ENCODE results near the gene ZNF586. TPM values are rescaled to one million over a fixed set of nuclear protein-coding genes. Genes with fewer than 3 reads are reported as not detected.
A peak's percentile ranks its signal among the peaks of the same experiment; 100 is the strongest.
"Not testable (repeated sequence)": the region's sequence is repeated elsewhere in the genome, so short reads cannot be mapped to it uniquely, and the experiment has no call there.

The ZNF586 gene
- total RNA-seq, 4 donors from 2014 or later: 4.6 to 42.0 (median 16.1) TPM

DNA sequence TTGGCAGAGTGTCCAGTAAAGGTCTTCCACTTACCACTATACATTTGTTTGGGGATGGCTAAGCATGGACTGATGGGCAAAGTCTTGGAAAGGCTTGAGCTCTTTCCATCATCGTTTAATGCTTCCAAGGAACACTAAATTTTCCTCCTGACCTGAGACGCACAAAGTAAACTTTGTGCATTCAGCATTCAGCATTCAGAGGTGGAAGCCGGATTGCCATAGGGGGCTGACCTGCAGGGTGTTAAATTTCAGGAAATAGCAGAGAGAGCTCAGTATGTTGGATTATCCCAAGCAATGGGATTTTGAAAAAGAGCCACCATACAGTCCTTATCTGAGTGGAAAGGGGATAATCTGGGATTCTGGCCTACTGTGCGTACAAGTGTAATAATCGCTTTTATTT is 31.2 kb downstream of the ZNF586 start:
- Histone ChIP-seq H3K27ac (no peak overlapping the region), H3K9me3 (no peaks in the 10 kb centered on the region), H3K4me1 (no peaks in the 10 kb centered on the region), H3K4me3 (no peak overlapping the region), H3K36me3 (no peaks in the 10 kb centered on the region), H3K27me3 (no peaks in the 10 kb centered on the region)
- DNase-seq: no peak
- intact Hi-C loops (cut with DNase I; ENCODE audit: low total_unique reads): no loop called here
- TF ChIP-seq, protein P1, sequence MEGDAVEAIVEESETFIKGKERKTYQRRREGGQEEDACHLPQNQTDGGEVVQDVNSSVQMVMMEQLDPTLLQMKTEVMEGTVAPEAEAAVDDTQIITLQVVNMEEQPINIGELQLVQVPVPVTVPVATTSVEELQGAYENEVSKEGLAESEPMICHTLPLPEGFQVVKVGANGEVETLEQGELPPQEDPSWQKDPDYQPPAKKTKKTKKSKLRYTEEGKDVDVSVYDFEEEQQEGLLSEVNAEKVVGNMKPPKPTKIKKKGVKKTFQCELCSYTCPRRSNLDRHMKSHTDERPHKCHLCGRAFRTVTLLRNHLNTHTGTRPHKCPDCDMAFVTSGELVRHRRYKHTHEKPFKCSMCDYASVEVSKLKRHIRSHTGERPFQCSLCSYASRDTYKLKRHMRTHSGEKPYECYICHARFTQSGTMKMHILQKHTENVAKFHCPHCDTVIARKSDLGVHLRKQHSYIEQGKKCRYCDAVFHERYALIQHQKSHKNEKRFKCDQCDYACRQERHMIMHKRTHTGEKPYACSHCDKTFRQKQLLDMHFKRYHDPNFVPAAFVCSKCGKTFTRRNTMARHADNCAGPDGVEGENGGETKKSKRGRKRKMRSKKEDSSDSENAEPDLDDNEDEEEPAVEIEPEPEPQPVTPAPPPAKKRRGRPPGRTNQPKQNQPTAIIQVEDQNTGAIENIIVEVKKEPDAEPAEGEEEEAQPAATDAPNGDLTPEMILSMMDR (IDR thresholded peaks at IDR 0.05): no peak
- TF ChIP-seq POLR2A (IDR thresholded peaks at IDR 0.05): no peak

- Histone ChIP-seq H3K36me3 (no peaks in the 10 kb centered on the region), H3K4me1 (no peaks in the 10 kb centered on the region), H3K9me3 (no peaks in the 10 kb centered on the region), H3K27ac (no peak overlapping the region), H3K27me3 (no peaks in the 10 kb centered on the region), H3K4me3 (no peak overlapping the region)
- intact Hi-C loops (cut with DNase I; ENCODE audit: low total_unique reads): no loop called here
- no peak for TF ChIP-seq POLR2A (IDR thresholded peaks at IDR 0.05)
- TF ChIP-seq, protein P1 (IDR thresholded peaks at IDR 0.05): no peak
- no peak for DNase-seq
Observed at GRCh38 chr19:57802269-57802668, 32.8 kb downstream of the ZNF586 start.

- no peak for DNase-seq
Observed at GRCh38 chr19:57803265-57803593, 33.8 kb downstream of the ZNF586 start.

GRCh38 chr19:57803594-57804325 is 34.3 kb downstream of the ZNF586 start:
- no peaks in the 10 kb centered on the region for H3K9me3 ChIP-seq
- no peaks in the 10 kb centered on the region for H3K27me3 ChIP-seq
- DNase-seq: peak in 1 of 2 donors; percentile 23
- H3K4me1 ChIP-seq: no peaks in the 10 kb centered on the region
- H3K4me3 ChIP-seq: peak overlapping the region; percentile 41 to 49
- H3K36me3 ChIP-seq: no peaks in the 10 kb centered on the region
- TF ChIP-seq, protein P1 (IDR thresholded peaks at IDR 0.05): no peak
- no peak for TF ChIP-seq POLR2A (IDR thresholded peaks at IDR 0.05)
- H3K27ac ChIP-seq: peak overlapping the region; percentile 86
- intact Hi-C loops (cut with DNase I; ENCODE audit: low total_unique reads): no loop called here

More at GRCh38 chr19:57803265-57803593, 33.8 kb downstream of the ZNF586 start:
- H3K27ac ChIP-seq: peak overlapping the region; percentile 86
- no peaks in the 10 kb centered on the region for H3K36me3 ChIP-seq
- no peaks in the 10 kb centered on the region for H3K4me1 ChIP-seq
- no peaks in the 10 kb centered on the region for H3K27me3 ChIP-seq
- TF ChIP-seq, protein P1 (IDR thresholded peaks at IDR 0.05): no peak
- TF ChIP-seq POLR2A (IDR thresholded peaks at IDR 0.05): no peak
- no peaks in the 10 kb centered on the region for H3K9me3 ChIP-seq
- peak overlapping the region; percentile 41 to 49 for H3K4me3 ChIP-seq
- intact Hi-C loops (cut with DNase I; ENCODE audit: low total_unique reads): no loop called here

DNA sequence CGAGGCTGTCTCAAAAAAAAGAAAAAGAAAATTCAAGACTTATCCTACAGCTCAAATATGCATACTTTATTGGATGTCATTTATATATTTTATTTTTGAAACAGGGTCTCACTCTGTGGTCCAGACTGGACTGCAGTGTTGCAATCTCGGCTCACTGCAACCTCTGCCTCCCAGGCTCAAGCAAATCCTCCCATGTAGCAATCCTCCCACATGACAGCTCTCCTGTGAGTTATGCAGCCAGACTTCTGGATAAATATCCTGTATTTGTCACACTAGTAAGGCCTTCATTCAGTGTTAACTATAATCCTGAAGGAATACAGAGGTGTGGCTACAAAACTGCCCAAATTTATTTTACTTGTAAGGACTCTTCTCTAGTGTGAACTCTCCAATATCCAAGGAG is 38.1 kb downstream of the ZNF586 start:
- no peak for DNase-seq
- H3K27ac ChIP-seq: no peak overlapping the region
- no peaks in the 10 kb centered on the region for H3K9me3 ChIP-seq
- no peaks in the 10 kb centered on the region for H3K36me3 ChIP-seq
- no peaks in the 10 kb centered on the region for H3K27me3 ChIP-seq
- intact Hi-C loops (cut with DNase I; ENCODE audit: low total_unique reads): no loop called here
- TF ChIP-seq, protein P1 (IDR thresholded peaks at IDR 0.05): no peak
- no peak for TF ChIP-seq POLR2A (IDR thresholded peaks at IDR 0.05)
- no peaks in the 10 kb centered on the region for H3K4me1 ChIP-seq
- no peak overlapping the region for H3K4me3 ChIP-seq

DNA sequence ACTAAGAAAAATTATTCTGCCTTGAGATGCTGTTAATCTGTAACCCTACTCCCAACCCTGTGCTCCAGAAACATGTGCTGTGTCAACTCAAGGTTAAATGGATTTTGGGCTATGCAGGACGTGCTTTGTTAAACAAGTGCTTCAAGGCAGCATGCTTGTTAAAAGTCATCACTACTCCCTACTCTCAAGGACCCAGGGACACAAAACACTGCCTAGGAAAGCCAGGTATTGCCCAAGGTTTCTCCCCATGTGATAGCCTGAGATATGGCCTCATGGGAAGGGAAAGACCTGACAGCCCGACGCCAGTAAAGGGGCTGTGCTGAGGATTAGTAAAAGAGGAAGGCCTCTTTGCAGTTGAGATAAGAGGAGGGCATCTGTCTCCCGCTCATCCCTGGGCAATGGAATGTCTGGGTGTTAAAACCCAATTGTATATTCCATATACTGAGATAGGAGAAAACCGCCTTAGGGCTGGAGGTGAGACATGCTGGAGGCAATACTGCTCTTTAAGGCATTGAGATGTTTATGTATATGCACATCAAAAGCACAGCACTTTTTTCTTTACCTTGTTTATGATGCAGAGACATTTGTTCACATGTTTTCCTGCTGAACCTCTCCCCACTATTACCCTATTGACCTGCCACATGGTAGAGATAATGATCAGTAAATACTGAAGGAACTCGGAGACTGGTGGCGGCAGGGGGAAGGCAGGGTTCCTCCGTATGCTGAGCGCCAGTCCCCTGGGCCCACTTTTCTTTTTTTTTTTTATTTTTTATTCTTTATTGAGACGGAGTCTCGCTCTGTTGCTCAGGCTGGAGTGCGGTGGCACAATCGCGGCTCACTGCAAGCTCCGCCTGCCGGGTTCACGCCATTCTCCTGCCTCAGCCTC is 41.2 kb downstream of the ZNF586 start:
- H3K27me3 ChIP-seq; H3K4me3 ChIP-seq; H3K27ac ChIP-seq; intact Hi-C loops (cut with DNase I; ENCODE audit: low total_unique reads); H3K9me3 ChIP-seq; H3K4me1 ChIP-seq; DNase-seq; H3K36me3 ChIP-seq: not testable (repeated sequence)

Data from uterus (tissue), 4 donors.